Fibroblast of pulmonary artery (primary cell): Measurements from ENCODE around the gene ZNF185.

Experiments
- DNase-seq: peaks from one replicate; pipeline ENCODE4 v3.0.0-alpha.2; 2010; ENCODE audit warnings: low read depth
- H3K4me3 ChIP-seq: replicated peaks from 2 replicates; pipeline ENCODE4 v1.5.1; 2011; ENCODE audit warnings: low read depth, mild to moderate bottlenecking, control low read depth, low read length, moderate library complexity
- TF ChIP-seq, protein P1 (sequence below): IDR thresholded peaks from 2 replicates; pipeline ENCODE4 v1.5.1; 2011; ENCODE audit warnings: mild to moderate bottlenecking, control low read depth, low read length, inconsistent platforms; ENCODE audit errors: missing control alignments

ZNF185 gene

GRCh38 chrX:152899874-152900719 is 2.2 kb downstream of the ZNF185 start:
- no peak overlapping the region for H3K4me3 ChIP-seq
- TF ChIP-seq, protein P1, sequence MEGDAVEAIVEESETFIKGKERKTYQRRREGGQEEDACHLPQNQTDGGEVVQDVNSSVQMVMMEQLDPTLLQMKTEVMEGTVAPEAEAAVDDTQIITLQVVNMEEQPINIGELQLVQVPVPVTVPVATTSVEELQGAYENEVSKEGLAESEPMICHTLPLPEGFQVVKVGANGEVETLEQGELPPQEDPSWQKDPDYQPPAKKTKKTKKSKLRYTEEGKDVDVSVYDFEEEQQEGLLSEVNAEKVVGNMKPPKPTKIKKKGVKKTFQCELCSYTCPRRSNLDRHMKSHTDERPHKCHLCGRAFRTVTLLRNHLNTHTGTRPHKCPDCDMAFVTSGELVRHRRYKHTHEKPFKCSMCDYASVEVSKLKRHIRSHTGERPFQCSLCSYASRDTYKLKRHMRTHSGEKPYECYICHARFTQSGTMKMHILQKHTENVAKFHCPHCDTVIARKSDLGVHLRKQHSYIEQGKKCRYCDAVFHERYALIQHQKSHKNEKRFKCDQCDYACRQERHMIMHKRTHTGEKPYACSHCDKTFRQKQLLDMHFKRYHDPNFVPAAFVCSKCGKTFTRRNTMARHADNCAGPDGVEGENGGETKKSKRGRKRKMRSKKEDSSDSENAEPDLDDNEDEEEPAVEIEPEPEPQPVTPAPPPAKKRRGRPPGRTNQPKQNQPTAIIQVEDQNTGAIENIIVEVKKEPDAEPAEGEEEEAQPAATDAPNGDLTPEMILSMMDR, result no peak
- DNase-seq, result no peak

- no peak overlapping the region for H3K4me3 ChIP-seq
- DNase-seq, result no peak
- TF ChIP-seq, protein P1, result no peak
These were observed 3.1 kb downstream of the ZNF185 start for GRCh38 chrX:152900937-152901445.

DNA sequence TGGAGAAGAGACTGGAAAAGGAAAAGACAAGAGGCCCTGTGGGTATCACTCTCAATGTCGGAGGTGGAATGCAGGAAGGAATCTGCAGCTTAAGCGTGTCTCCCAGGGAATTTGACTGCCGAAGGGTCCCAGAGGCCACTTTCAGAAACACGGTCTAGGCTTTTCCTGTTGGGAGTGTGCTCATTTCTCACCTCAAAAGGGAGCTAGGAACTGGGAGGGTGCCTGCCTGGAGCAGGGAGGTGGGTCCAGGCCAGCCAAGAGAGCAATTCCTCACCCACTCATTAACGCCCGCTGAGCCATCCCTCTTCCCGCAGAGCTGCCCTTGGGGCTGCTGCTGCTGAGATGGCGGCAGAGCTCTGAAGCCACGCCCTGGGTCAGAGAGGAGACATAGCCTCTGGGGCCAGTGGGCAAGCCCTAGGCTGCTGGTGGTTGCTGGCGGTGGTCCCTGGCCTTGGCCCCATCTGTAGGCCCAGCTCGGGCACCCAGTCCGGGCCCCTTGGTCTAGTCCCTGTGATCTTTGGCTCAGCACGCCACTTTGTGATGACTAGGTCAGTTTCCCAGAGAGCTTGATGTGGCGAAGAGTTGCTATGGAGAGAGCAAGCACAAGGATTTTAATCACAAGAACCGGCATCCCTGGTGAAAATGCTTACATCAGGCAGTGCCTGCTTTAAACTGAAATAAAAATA is 4.1 kb downstream of the ZNF185 start:
- TF ChIP-seq, protein P1, result no peak
- no peak overlapping the region for H3K4me3 ChIP-seq
- no peak for DNase-seq

DNA sequence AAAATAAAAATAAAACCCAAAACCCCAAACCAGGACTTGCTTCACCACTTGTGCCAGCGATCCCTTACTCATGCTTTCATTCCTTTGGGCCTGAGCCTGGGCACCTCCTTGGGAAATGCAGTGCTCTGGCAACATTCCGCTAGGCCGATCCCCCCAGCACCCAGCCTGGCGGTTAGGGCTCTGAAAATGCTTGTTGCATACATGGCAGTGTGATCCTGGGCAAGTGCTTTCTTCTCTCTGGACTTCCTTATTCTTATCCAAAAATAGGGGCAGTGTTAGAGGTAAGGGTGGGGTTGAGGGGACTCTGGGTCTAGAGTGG is 4.6 kb downstream of the ZNF185 start:
- no peak overlapping the region for H3K4me3 ChIP-seq
- no peak for DNase-seq
- TF ChIP-seq, protein P1, result no peak

DNA sequence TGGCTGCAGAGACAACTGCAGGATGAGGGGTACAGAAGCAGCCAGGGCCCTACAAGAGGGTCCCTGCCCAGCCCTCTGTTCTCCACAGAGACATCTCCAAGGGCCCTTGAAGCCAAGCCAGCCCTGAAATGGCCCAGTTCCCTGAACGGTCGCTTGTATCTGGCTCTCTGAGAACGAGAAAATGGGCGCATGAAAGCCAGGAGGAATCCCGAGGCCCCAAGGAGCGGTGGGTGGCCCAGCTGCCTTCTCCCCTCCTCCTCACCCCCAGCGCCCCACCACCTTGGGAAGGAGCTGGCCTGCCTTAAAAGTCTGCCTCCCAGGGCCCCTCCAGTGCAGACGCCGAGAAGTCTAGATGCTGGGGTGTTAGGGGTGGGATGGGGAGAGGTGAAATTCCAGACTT is 5.7 kb downstream of the ZNF185 start:
- H3K4me3 ChIP-seq, result no peak overlapping the region
- DNase-seq, result no peak
- TF ChIP-seq, protein P1, result no peak

DNA sequence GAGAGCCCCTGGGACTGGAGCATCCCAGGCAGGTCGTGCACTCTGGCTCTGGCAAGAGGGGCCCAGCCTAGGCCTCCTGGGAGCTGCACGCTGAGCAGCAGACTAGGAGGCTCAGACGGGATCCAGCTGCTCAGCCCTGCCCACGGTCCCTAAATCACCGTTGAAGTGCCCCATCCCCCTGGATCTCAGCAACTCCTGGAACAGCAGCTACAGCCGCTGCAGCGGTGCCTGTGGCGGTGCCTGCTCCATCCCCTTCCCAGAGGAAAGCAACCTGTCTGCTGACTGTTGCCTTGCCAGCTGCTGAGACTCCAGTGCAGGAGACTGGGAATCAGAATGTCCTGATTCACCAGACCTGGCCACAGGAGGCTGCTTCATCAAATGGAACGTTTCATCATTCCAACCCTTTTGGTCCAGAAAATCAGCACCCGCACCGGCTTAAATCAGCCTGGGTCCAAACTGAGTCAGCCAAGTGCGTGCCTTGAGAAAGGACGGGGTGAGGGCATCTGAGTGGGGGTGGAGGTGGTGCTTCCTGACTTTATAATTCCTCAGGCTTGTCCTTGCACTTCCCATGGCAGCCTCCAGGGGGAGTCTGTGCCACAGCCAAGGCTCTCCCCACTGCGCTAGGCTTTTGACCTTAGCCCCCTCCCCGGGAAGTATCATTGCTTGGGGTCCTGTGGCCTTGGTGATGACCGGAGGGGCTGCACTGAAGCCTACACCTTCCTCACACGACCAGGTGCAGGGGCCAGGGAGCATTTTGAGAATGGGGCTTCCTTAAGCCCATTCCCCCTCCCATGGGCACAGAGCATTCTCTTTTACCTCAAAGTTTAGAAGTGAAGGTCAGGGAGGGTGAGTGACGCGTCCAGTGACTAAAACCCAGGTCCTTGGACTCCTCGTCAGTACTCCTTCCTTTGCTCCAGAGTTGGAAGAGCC is 6.5 kb downstream of the ZNF185 start:
- peak; percentile 54 for DNase-seq
- no peak overlapping the region for H3K4me3 ChIP-seq
- TF ChIP-seq, protein P1, result peak; percentile 73
